Breast epithelium (tissue), 4 donors: Measurements from ENCODE around the gene FAM50B. TPM values are rescaled to one million over a fixed set of nuclear protein-coding genes. Genes with fewer than 3 reads are reported as not detected.

ENCODE experiments used
- DNase-seq, 2 donors: peaks; one replicate each; pipeline ENCODE4 v3.0.0-alpha.2; 2019; ENCODE audit warnings: low spot score in 2 of 2
- H3K27ac ChIP-seq, 2 donors: fragments of 200-600 bp; sonication (generic) in 1 of 2; one replicate each; pipeline ENCODE4 v1.5.1; 2016 to 2019; ENCODE audit warnings: mild to moderate bottlenecking in 1 of 2
- H3K27me3 ChIP-seq, 2 donors: fragments of 200-600 bp; sonication (generic) in 1 of 2; one replicate each; pipeline versions ENCODE4 v1.5.1 to v1.6.0; 2017 to 2019; ENCODE audit warnings: control low read depth in 1 of 2, mild to moderate bottlenecking in 1 of 2
- H3K36me3 ChIP-seq: fragments of 200-600 bp; one replicate; pipeline ENCODE4 v1.5.1; 2019
- H3K4me1 ChIP-seq, 2 donors: fragments of 200-600 bp; sonication (generic); one replicate each; pipeline ENCODE4 v1.5.1; 2016 to 2019; ENCODE audit warnings: control low read depth in 1 of 2
- H3K4me3 ChIP-seq, 3 donors: fragments of 200-600 bp; sonication (generic); 1 replicate in 2 of 3; 2 replicates in 1 of 3; pipeline ENCODE4 v1.5.1; 2016 to 2019; ENCODE audit warnings: mild to moderate bottlenecking in 3 of 3, moderate library complexity in 2 of 3
- H3K9me3 ChIP-seq, 2 donors: fragments of 200-600 bp; sonication (generic) in 1 of 2; one replicate each; pipeline ENCODE4 v1.5.1; 2016 to 2019; ENCODE audit warnings: control low read depth in 1 of 2
- CTCF ChIP-seq, 3 donors: fragments of 450-650 bp; IDR thresholded peaks; one replicate each; pipeline ENCODE4 v1.5.1; 2016 to 2017; ENCODE audit warnings: antibody characterized with exemption in 3 of 3, mild to moderate bottlenecking in 3 of 3, moderate library complexity in 3 of 3
- POLR2A ChIP-seq: fragments of 450-650 bp; IDR thresholded peaks from one replicate; pipeline ENCODE4 v1.6.1; 2016; ENCODE audit warnings: antibody characterized with exemption, mild to moderate bottlenecking, moderate library complexity
- POLR2AphosphoS5 ChIP-seq, 3 donors: sonication (generic); formaldehyde crosslinking; IDR thresholded peaks; one replicate each; pipeline ENCODE4 v1.6.1; 2017; ENCODE audit warnings: antibody characterized with exemption in 3 of 3
- intact Hi-C: fragments of 100-400 bp; cut with DNase I; formaldehyde crosslinking; loops from one replicate; pipeline ENCODE4 v1.15.1; 2023; ENCODE audit warnings: low total_unique reads
- total RNA-seq, 3 donors: library from RNA; depleted of rRNA; stranded (reverse); fragments of >200 nt; gene quantifications; one replicate each; pipeline ENCODE4 v1.1.0, GENCODE V29; 2016

FAM50B gene
- total RNA-seq, 3 donors from 2014 or later, result 8.8 to 17.0 (median 9.3) TPM

DNA sequence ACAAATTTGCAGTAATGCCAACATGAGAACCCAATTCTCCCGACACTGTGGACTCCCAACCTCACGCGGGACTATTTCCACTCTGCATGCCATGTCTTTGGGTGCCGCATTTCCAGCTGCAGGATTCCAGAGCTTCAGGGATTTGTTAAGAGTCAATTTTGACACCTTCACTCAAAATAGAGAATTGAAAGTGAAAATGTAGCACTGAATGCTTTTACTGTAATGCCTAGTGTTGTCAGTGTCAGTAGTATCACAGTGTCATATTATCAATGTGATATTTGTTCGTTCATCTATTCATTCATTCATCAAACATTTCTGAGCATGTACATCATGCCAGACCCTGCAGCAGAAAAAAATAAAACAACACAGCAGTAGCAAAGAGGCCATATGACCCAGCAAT lies 13.4 kb upstream of the FAM50B start:
- no peak for TF ChIP-seq POLR2A
- TF ChIP-seq POLR2AphosphoS5 (IDR thresholded peaks at IDR 0.05), result no peak
- TF ChIP-seq CTCF (IDR thresholded peaks at IDR 0.05), result no peak
- H3K27me3 ChIP-seq, result no peaks in the 10 kb centered on the region
- H3K27ac ChIP-seq, result no peak overlapping the region
- intact Hi-C loops, result no loop called here
- no peaks in the 10 kb centered on the region for H3K4me1 ChIP-seq
- no peaks in the 10 kb centered on the region for H3K36me3 ChIP-seq
- no peak overlapping the region for H3K4me3 ChIP-seq
- H3K9me3 ChIP-seq, result no peaks in the 10 kb centered on the region
- no peak for DNase-seq

- Histone ChIP-seq H3K27me3 (no peaks in the 10 kb centered on the region), H3K36me3 (no peaks in the 10 kb centered on the region), H3K4me3 (no peak overlapping the region), H3K27ac (no peak overlapping the region), H3K4me1 (no peaks in the 10 kb centered on the region), H3K9me3 (no peaks in the 10 kb centered on the region)
- intact Hi-C loops, result no loop called here
- DNase-seq, result no peak
- TF ChIP-seq CTCF (IDR thresholded peaks at IDR 0.05) (no peak), POLR2AphosphoS5 (IDR thresholded peaks at IDR 0.05) (no peak), POLR2A (no peak)
Measured at GRCh38 chr6:3836566-3836965, 12.6 kb upstream of the FAM50B start.

- TF ChIP-seq CTCF (IDR thresholded peaks at IDR 0.05) (no peak), POLR2A (no peak), POLR2AphosphoS5 (IDR thresholded peaks at IDR 0.05) (no peak)
- intact Hi-C loops, result no loop called here
Measured at GRCh38 chr6:3837781-3838180, 11.4 kb upstream of the FAM50B start.

GRCh38 chr6:3838992-3839867 lies 9.9 kb upstream of the FAM50B start:
- intact Hi-C loops, result no loop called here
- no peak overlapping the region for H3K27ac ChIP-seq

More at GRCh38 chr6:3837781-3838180, 11.4 kb upstream of the FAM50B start:
- Histone ChIP-seq H3K4me3 (no peak overlapping the region), H3K27me3 (no peaks in the 10 kb centered on the region), H3K27ac (no peak overlapping the region), H3K4me1 (peaks cover 0 to 2% of the 10 kb centered on the region in 2 donors), H3K36me3 (no peaks in the 10 kb centered on the region), H3K9me3 (no peaks in the 10 kb centered on the region)
- no peak for DNase-seq

More at GRCh38 chr6:3838992-3839867, 9.9 kb upstream of the FAM50B start:
- Histone ChIP-seq H3K27me3 (no peaks in the 10 kb centered on the region), H3K4me3 (no peak overlapping the region), H3K4me1 (peaks cover 0 to 2% of the 10 kb centered on the region in 2 donors), H3K9me3 (no peaks in the 10 kb centered on the region), H3K36me3 (no peaks in the 10 kb centered on the region)
- no peak for DNase-seq
- no peak for TF ChIP-seq POLR2A
- no peak for TF ChIP-seq POLR2AphosphoS5 (IDR thresholded peaks at IDR 0.05)
- TF ChIP-seq CTCF (IDR thresholded peaks at IDR 0.05), result no peak
